C1 segment of cervical spinal cord (tissue), 14 donors: Measurements from ENCODE around the gene ARL15.
"Not testable (repeated sequence)": the region's sequence is repeated elsewhere in the genome, so short reads cannot be mapped to it uniquely, and the experiment has no call there.

Experiments used
- DNase-seq, 14 donors: peaks; one replicate each; lab custom pipeline; 2025; lab: John Stamatoyannopoulos, UW

Gene ARL15

DNA sequence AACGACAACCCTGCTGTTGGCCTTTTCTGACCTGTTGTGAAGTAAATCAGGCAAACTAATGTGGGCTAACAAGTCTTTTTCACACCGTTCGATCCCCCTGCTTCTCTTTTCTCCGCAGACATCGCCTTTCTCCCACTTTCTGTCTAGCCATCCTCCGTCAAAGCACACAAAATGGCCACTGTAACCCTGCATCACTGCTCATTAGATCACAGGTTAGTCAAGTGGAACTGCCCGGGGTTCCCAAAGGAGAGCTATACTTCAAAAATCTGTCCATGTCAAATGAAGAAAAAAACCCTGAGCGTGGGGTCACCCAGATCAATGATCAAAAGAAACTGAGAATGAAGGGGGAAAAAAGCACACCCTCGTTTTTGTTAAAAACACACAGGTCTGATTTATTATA lies 212.1 kb downstream of the ARL15 start:
- DNase-seq, result no peak

- no peak for DNase-seq
Observed at GRCh38 chr5:54095969-54096368, 214.4 kb downstream of the ARL15 start.

- no peak for DNase-seq
Observed at GRCh38 chr5:54094706-54095105, 215.7 kb downstream of the ARL15 start.

DNA sequence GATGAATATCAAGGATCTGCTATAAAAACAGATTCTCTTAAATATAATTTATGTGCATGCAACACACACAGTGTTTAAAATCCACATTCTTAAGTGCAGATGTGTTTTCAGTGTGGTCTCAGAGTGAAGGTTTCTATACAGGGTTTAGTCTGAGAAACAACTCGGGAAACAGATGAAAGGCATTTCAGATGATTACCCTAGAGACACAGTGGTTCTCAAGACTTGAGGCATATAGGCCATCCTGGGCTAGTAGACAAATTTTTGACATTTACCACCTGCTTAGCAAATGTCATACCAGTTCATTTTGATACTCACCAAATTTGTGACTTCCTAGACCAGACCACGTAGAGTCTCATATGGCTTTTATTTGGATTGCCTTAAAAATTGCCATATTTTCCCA lies 216.5 kb downstream of the ARL15 start:
- no peak for DNase-seq

GRCh38 chr5:54093081-54093492 lies 217.3 kb downstream of the ARL15 start:
- peak in 1 of 14 donors; percentile 18 for DNase-seq

GRCh38 chr5:54091307-54092130 lies 218.9 kb downstream of the ARL15 start:
- peak in 2 of 14 donors; percentile 27 to 89 for DNase-seq

- DNase-seq, result no peak
Observed at GRCh38 chr5:54090495-54091120, 219.8 kb downstream of the ARL15 start.

DNA sequence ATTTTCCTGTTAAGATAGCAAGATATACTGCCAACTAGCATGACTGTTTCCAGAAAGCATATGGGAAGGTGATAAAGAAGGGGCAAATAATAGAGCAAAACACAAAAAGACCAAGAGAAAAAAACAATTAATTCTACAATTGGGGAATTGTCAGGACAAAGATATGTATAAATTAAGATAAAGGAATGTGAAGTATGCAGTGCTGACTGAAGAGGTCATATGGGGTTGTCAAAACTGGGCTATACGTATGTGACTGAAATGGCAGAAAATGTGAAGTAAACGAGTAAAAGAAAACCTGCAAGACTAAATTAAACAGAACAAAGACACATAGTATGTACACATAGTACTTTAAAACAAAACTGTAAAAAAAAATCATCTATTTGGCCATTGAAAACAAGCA lies 222.3 kb downstream of the ARL15 start:
- DNase-seq, result no peak

DNA sequence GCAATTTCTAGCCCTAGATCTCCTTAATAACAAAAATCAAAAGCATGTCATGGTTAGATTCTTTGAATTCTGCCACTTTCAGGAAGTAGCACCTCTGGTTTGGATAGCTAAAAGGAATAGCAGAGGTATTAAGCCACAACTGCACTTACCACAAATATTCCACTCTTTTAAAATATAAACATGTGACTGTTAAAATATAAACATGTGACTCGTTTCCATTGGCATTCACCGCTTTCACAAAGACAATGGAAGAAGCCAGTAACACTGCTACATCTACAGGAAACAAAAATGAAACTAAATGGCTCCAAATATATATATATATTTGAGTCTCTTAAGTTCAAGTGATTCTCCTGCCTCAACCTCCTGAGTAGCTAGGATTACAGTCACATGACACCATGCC lies 222.9 kb downstream of the ARL15 start:
- DNase-seq, result no peak

GRCh38 chr5:54086191-54086590 lies 224.2 kb downstream of the ARL15 start:
- DNase-seq, result no peak

DNA sequence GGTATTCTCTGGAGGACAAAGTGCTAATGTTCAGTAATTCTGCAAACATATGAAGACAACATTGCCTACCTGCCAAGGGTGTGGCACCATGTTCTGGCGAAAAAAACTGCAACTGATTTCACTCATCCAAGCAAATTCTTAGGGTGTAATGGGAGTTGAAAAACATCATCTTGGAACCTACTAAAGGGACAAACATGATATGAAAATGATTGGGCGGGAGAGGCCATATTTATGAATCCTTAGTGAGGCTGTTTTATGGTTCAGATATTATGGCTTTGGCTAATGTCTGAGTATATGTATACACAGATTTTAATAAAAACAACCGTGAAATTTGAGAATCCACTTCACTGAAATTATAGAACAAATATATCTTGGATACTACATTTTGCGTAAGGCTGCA lies 225.7 kb downstream of the ARL15 start:
- no peak for DNase-seq

DNA sequence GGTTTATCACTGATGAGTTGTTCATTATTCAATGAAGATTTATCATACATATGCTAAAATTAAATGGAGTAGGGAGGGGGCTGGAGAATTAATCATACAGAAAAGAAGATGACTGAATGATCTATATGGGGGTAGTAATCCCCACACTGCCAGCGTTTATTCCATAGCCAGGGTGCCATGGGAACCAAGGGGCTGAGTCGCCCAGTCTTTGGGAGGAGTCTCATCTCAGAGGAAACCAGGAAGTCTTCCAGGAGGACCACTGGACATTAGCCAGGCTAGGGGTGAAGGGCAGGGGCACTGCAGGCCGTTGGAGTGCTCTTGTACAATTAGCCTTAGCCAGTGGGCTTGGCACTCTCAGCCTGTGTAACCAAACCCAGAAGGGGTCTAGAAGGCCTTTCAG lies 226.5 kb downstream of the ARL15 start:
- no peak for DNase-seq

GRCh38 chr5:54083245-54083644 lies 227.1 kb downstream of the ARL15 start:
- DNase-seq, result no peak

GRCh38 chr5:54081415-54081814 lies 229.0 kb downstream of the ARL15 start:
- DNase-seq, result no peak

DNA sequence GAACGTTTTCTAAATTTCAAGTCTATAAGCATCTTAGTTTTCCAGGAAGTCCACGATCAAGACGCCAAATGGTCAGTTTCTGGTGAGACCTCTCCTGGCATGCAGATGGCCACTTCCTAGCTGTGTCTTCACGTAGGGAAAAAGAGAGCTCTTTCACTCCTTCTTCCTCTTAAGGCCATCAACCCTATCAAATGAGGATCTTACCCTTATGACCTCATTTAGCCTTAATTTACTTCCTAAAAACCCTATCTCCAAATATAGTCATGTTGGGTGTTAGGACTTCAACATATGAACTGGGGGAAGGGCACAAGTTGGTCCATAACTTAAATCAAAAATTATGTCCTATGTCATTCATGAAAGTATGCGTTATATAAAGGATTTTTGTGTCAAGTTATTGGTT lies 229.5 kb downstream of the ARL15 start:
- DNase-seq, result no peak

- no peak for DNase-seq
Observed at GRCh38 chr5:54073735-54074134, 236.6 kb downstream of the ARL15 start.

- DNase-seq, result no peak
Observed at GRCh38 chr5:54073131-54073530, 237.2 kb downstream of the ARL15 start.

DNA sequence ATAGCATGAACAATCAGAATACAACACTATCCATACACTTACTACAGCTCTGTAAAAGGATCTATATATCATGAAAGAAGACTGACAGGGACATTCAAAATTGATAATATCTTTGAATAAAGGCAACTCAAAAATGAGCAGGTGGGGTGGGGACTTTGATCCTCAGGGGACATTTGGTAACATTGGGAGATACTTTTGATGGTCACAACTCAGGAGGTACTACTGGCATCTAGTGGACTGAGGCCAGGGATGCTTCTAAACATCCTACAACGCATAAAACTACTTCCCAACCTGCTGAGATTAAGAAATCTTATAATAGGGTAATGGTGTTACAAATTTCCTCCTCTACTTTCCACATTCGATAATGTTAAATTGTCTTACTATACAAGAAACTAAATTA lies 243.9 kb downstream of the ARL15 start:
- DNase-seq, result no peak

DNA sequence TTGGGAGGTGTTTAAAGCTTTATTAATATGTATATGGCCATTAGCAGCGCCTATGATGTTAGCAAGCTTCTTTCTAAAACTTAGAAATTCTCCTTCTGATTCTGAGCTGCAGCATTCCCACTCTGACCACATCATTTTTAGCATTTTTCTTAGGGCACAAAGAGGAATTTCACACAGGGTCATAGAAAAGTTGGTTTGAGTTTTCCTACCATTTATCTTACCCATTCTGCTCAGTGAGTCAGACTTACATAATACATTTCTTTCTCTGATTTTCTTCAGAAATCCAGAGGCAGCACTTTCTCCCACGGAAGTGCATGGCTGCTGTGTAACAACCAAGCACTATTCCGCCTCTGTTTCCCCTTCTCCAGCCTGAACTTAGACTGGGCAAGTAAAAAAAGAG lies 246.6 kb downstream of the ARL15 start:
- DNase-seq, result no peak

GRCh38 chr5:54062958-54063357 lies 247.4 kb downstream of the ARL15 start:
- DNase-seq, result no peak

GRCh38 chr5:54060919-54061318 lies 249.5 kb downstream of the ARL15 start:
- not testable (repeated sequence) for DNase-seq

GRCh38 chr5:54049963-54050362 lies 260.4 kb downstream of the ARL15 start:
- DNase-seq, result no peak

DNA sequence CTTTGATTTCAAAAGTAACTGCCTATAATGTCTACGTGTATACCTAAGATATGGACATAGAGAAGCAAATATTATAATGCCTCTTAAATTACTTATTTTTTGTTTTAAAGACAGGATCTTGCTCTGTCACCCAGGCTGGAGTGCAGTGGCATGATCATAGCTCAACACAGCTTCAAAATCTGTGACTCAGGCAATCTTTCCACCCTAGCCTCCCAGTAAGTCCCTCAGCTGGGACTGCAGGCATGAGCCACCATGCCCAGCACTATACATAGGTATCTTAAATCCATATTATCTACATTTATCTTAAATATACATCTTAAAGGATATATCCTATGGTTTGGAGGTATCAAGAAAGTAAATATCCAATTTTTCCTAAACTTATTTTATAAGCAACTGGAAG lies 261.2 kb downstream of the ARL15 start:
- DNase-seq, result no peak
